Retina (tissue), 1 donor: Measurements from ENCODE around the gene HRAS.
"Not testable (repeated sequence)": the region's sequence is repeated elsewhere in the genome, so short reads cannot be mapped to it uniquely, and the experiment has no call there.

Source experiments
- DNase-seq: peaks from one replicate; pipeline ENCODE4 v3.0.0-alpha.2; 2016

The HRAS gene

DNA sequence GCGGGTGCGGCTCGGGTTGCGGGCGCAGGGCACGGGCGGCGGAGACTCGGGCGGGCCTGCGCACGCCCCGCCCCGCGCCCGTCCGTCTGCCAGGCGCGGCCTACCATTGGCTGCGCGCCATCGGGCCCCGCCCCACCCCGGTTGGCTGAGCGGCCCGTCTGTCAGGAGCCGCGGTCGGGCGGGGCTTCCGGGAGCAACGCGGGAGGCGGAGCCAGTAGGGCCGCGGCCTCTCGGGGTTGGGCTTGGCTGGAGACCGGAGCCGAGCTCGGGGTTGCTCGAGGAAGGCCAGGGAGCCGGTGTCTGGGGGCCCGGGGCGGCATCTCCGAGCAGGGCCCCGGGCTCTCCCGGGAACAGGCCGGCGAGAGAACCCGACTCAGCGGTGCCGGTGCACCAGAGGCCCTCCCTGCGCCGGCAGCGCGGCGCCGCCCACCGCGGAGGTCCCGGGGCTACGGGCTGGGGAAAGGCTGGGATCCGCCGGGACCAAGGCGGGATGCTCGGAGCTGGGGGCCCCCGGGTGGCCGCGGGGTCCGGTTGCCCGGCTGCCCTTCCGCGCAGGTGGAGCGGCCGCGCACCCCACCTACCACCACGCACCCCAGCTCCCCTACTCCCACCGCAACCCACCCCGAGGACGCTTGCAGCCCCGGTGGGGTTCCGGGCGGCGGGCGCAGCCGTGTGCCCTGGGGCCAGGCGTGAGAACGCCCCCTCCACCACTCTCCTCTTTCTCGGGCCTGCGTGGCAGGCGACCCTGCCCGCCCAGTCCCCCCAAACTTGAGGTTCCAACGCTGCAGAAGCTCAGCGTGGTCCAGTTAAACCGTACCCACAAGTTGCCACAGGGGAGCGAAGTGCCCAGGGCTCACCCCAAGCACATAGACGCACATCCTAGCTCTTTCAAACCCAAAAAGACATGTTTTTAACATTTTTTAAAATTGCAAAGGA lies at the start of gene HRAS:
Gene HRAS, minus strand, starts transcription at position 58 of the 936 bp plus-strand sequence.
- DNase-seq = peak; percentile 95

DNA sequence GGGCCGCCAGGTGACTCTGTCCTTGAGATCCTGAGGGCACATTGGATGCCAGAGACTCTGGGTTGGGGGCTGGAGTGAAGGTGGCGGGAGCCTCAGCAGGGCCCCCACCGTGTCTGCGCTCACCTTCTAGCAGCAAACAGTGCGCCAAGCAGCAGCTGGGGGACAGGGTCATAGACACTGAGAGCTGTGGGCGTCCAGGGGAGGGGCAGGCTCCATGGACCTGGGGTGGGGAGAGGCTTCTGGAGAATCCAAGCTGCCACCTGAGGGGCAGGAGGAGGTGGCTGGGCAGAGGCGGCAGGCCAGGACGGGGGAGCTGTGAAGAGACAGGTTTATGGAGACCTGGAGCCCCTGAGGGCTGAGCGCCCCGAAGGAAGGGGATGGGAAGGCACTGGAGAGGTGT lies 48.9 kb upstream of the HRAS start:
- no peak for DNase-seq

DNA sequence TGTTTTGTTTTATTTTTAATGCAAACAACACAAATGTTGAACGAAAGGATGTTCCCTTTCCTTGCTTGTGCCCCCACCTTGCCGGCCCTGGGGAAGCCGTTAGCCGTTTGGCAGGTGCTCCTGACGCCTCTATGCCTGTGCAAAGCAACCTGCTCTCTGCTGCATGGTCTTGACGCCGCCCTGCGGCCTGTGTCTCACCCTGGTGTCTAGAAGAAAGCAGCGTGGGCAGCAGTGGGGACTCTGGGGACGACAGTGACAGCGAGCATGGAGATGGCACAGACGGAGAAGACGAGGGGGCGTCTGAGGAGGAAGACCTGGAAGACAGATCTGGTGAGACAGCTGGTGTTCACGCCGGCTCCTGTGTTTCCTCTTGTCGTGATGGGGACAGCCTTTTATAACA lies 46.4 kb upstream of the HRAS start:
- no peak for DNase-seq

DNA sequence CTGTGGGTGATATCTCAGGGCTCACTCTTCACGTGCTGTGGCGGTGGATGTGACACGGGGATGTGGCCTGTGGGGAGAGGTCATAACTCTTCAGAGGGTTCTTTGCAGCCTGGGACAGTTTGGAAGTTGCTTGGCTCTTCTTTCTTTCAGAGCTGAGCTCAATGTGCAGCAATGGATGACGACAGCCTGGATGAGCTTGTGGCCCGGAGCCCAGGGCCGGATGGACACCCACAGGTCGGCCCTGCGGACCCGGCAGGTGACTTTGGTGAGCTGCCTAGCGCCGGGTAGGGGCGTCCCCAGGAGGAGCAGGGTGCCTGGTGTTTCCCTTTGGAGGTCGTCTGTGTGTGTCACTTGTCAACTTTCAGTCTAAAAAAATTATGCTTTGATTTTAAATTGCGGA lies 46.0 kb upstream of the HRAS start:
- no peak for DNase-seq

DNA sequence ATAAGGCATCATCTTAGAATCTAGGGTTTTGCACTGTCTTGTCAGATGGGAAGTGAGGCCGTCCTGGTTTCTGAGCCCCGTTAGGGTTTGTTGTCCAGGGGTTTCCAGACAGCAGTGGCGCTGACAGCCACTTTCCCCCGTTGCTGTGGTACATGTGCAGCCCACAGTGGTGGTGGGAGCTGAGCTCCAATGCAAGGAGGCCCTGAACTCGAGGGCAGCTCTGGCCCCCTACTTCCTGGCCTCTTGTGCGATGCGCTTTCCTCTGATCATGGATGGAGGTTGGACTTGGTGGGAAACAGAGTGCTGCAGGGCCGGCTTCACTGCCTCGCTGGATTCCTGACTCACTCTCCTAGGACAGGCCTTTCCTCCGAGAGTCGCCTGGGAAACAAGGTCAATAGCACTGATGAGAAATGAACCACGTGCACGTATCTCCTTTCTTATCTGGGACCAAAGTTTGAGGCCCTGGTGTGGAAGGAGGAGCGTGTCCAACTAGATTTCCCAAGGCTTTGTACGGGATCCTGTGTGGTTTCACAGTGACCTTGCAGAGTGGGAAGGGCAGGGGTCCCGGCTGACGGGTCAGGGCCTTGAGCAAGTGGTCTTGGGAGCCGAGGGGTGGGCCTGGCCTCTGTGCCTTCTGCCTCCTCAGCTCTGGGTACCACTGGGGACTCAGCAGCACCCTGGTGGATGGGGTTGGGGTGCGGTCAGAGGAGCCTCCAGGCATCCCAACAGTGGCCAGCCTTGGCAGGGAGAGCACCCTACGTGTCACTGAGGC lies 44.6 kb upstream of the HRAS start:
- DNase-seq = no peak

DNA sequence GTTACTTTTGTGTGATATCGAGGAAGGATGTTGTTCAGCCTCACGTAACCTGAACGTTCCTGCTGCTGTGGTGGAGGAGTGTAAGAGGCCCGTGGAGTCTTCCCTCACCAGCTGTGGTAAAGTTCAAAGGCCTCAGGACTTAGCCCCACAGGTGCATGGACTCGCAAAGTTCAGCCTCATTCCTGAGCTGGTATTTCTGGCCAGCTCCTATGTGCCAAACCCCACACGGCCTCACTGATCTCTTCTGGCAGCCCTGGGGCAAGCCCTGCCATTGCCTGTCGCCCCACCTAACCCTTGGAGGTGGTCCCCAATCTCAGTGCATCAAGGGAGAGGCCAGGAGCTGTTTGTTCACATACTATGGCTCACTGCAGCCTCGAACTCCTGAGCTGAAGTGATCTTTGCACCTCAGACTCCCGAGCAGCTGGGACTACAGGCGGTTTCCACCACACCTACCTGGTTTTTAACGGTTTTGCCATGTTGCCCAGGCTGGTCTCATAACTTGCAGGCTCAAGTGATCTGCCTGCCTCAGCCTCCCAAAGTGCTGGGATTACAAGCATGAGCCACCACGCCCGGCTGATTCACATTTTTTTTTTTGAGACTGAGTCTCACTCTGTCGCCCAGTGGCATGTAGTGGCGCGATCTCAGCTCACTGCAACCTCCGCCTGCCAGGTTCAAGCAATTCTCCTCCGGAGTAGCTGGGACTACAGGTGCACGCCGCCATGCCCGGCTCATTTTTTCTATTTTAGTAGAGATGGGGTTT lies 43.1 kb upstream of the HRAS start:
- DNase-seq = no peak

DNA sequence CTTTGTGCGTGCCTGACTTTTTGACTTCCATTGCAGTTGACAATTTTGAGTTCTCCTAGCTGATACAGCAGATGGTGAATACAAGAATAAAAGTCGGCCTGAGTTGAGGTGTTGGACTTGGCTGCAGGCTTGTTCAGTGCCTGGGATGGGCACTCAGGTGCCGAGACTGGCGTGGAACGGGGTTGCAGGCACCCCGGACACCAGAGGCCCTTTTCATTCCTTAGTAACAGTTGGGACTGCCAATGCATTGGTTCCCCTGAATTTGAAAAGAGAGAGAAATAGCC lies 42.2 kb upstream of the HRAS start:
- DNase-seq = no peak

DNA sequence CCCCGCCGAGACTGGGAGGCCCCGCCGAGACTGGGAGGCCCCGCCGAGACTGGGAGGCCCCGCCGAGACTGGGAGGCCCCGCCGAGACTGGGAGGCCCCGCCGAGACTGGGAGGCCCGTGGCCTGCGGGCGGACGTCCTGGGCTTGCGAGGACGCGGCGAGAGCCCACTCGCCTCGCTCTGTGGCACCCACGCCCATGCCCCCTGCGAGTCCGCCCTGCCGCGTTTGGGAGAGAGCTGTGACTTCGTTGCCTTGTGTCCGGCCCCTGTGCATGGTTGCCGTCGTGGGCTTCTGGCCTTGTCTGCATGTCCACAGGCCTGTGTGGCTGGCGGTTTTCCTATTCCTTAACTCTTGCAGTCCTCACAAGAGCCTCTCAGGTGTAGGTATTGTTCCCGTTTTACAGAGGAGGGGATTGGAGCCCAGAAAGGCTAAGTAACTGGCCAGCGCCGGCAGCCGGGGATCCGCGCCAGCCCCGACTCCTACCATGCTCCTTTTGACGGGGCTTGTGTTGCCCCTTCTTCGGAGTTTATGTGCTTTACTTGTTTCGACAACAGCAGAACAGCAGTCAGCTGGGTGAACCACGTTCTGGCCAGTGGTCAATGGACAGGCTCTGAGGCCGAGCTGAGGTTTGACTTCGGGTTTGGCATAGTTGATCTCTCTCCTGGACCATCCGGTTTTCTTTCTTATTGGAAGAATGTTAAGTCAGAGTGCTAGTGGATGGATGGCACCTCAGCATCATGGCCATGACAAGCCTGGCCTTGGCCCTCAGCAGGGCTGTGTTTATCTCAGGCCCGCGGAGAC lies 41.6 kb upstream of the HRAS start:
- no peak for DNase-seq

DNA sequence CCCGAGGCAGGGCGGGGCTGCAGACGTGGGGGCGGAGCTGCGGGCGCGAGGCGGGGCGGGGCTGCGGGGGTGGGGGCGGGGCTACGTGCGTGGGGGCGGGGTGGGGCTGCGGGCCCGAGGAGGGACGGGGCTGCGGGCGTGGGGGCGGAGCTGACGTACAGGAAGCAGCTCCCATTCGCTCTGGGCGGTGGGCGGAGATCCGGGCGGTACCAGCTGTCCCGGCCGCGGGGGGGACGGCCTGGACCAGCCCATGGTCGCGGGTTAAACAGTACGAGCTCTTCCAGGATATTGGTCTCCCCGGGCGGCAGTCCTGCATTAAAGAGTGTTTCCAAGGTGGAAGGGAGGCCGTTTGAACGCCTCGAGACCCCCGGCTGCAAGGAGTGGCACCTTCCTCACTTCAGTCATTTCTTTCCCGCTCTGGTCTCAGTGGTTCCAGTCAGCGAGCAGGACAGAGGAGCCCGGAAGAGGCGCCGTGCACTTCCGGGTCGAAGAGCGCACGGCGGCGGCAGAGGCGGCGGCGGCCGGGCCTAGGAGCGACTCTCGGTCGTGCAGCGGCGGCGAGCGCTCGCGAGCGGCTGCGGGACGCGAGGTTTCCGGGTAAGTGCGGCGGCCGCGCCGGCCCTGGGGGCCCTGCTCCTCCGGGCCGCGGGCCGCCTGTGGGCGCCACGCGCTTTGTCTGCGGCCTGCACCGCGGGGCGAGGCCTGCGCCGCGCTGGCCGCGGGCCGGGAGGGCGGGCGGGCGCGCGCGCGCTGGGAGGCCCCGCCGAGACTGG lies 40.8 kb upstream of the HRAS start, which contains the start of gene PHRF1:
Gene PHRF1, plus strand, starts transcription at position 475 of the 773 bp plus-strand sequence. CDS start 5,043 bp downstream, outside the sequence.
- peak; percentile 98 for DNase-seq

DNA sequence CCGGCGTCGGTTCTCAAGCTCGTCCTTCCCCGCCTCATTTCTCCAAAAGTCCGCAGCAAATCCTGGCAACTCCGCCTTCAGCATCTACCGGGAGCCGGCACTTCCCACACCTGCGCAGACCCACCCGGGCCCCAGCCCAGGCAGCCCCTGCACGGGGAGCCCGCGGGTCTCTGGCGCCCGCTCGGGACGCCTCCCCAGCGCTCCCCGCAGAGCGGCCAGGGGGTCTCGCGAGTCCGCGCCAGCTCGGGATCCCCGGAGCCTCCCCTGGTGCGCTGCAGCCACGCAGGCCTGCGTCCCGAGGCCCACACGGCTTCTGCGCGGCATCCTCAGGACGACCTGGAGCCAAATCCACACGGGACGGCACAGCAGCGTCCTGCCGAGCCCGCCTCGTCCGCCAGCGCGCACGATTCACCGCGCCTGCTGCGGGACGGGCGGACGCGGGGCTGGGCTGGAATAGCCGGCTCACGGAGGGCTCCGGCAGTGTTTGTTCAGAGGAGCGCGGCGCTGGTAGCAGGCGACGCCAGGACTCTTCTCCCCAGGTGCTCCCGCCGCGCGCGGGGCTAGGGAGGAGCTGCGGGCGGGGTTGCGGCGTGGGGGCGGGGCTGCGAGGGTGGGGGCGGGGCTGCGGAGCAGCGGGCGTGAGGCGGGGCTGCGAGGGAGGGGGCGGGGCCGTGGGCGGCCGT lies 40.1 kb upstream of the HRAS start:
- peak; percentile 86 for DNase-seq

DNA sequence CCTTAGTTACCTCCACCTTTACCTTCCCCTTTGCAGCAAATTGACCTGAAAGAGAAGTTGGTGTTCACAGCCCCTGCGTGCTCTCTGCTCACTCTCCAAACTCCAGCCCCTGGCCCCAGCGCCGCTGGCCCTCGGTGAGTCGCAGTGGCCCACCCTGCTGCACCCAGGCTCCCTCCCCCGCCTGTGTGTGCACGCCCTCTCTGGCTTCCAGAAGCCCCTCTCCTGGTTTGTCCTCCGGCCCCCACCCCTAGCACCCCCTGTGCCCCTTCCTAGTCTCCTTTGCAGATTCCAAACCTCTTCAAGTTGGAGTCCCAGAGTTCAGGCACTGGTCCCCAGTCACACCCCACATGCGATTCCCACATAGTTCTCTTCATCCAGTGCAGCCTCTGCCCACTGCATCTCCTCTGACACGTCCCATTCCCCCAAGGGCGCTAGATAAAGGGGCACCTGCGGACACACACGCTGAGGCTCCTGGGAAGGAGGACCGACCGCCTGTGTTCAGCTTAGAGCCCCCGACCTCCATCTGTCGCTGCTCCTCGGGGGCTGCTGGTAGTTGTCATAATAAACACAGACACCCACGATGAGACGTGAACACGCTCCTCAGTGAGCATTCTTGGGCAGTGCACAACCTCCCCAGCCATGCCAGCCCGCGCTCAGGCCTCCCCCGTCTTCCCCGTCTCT lies 39.4 kb upstream of the HRAS start:
- DNase-seq = no peak

DNA sequence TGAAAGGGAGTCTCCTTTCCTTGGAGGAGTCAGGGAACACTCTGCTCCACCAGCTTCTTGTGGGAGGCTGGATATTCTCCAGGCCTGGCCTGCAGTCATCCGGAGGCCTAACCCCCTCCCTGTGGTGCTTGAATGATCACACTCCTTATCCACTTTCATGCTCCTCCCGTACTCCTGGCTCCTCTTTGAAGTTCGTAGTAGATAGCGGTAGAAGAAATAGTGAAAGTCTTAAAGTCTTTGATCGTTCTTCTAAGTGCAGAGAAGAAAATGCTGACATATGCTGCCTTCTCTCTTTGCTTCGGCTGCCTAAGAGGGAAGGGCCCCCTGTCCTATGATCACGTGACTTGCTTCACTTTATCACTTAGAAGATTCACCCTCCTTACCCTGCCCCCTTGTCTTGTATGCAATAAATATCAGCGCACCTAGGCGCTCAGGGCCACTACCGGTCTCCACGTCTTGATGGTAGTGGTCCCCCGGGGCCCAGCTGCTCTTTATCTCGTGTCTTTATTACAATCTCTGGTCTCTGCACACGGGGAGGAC lies 38.7 kb upstream of the HRAS start:
- DNase-seq = not testable (repeated sequence)

DNA sequence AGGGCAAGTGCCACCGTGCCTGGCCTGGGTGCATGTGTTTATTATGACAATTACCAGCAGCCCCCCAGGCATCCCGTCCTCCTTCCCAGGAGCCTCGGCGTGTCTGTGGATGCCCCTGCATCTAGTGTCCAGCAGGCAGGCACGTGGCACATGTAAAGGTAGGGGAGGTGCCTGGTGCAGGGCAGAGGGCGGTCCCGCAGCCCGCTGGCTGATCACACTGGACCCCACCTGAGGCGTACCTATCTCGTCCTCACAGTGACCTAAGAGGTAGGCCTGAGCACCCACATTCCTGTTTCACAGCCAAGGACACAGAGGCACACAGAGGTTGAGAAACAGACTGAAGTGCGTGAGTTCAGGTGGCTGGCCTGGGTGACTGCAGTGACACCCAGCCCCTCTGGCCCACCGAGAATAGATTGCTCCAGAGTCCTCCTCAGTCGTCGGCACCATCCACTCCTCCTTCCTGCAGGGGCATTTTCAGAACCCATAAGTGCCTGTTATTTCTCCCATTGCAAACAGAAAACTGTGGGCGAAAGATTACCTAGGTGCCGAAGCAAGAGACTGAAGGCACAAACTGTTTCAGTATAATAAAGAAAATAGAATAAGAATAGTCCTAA lies 37.9 kb upstream of the HRAS start:
- no peak for DNase-seq

DNA sequence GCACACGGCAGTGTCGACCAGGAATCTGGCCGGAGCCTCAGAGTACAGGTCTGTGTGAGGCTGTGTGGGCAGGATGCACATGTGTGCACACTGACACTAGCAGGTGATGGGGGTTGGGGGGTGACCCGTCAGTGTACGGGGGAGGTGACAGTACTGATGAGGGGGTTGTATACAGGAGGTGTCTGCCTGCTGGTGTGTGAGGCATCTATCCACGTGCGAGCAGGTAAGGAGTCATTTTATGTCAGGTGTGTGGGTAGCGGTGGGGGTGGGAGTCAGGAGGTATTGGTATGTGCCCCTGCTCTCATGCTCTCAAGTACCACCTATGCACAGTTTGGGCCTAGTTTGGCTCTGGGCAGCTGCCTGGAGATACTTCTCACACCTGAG lies 36.4 kb upstream of the HRAS start:
- no peak for DNase-seq

DNA sequence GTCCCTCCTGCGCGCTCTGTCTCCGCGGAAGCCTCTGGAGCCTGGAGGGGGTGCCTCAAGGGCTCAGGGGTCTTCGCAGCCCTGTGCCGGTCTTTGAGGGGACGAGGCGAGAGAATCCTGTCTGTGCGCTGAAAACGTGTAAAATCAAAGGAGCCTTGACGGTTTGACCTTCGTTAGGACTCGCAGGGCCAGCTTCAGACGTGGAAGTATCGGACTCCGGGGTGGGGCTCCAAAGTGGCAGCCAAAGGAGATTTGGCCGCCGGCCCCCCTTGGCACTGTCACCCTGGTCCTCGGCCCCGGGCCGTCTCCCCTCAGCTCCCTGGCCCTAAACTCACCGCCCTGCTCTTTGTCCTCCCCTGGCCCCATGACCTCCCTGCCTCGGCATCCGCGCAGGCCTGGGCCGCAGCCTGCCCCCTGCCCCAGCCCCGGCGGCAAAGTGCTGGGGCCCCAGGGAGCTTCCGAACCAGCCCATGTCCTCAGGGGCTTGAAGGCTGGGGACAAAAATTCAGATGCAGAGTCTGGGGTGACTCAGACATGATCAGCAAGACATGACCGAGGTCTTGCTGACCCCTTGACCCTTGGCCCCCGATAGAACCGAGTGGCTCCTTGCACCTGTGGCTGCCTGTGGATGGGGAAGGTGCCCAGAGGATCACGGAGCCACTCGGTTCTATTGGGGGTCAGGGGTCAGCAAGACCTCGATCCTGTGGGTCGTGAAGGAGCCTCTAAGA lies 33.9 kb upstream of the HRAS start:
- peak; percentile 59 for DNase-seq

DNA sequence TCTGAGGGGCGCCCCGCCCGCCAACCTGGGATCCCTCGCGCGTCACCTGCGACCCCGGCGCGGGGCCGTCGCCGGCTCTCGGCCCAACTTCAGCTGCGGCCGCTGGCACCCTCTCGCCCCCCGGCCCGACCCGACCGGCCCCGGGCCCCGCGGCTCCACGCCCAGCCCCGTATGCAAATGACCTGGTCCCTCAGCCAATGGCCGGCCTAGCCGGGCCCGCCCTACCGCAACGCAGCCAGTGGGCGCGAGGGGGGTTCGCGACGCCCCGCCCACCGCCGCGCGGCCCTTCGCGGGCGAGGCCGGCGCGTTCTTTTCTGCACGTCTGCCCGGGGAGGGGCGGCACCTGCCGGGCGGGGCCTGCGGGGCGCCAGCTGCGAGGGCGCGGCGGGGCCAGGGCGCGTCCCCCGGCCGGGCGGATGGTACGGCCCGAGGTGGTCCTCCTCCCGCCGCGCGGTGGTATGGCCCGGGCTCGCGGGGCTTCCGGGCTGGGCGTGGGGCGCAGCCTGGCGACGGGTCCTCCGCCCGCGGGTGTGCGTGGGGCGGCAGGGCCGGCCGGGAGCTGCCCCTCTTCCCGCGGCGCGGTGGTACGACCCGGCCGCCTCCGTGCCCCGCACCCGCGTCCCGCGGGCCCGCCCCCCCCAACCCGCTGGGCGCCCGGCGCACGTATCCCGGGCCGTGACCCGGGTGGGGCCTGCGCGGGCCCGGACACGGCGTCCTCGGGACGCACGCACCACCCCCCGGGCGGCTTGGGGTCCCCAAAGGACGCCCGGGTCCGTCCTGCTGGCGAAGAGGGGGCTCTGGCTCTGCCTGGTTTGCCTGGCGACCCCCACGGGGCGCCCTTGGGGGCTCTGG lies 33.2 kb upstream of the HRAS start:
- DNase-seq = peak; percentile 93

DNA sequence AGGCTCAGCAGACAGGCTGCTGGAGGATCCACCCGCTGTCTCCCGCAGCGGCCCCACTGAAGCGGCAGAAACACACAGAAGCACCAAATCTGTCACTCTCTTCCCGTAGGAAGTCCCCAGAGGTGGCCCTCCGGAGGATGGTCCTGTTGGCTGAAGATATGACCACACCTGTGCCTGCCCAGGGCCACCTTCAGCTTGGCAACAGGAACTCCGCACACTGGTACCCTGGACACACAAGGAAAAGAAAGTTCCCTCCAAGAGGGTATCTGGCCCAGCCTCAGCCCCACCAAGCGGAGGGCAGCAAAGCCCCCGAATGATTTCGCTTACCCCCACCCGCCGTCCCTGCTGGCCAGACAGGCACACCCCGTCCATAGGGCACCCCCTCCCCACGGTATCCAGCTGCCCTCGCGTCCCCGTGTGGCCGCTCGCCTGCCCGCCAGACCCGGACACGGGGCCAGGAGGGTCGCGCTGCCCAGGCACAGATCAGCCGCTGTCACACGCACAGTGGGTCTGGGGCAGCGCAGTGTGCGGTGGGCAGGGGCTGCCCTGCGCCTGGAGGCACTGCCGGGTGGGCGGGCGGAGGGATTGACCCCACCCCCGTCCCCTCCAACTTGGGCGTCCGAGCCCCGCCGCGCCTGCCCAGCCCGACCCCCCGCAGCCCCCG lies 32.4 kb upstream of the HRAS start:
- DNase-seq = peak; percentile 55
